DMS53 (cell line): ENCODE measurements around the gene TTYH3.

Experiments used
- DNase-seq: peaks from one replicate; lab custom pipeline; 2025; lab: John Stamatoyannopoulos, UW

The TTYH3 gene

DNA sequence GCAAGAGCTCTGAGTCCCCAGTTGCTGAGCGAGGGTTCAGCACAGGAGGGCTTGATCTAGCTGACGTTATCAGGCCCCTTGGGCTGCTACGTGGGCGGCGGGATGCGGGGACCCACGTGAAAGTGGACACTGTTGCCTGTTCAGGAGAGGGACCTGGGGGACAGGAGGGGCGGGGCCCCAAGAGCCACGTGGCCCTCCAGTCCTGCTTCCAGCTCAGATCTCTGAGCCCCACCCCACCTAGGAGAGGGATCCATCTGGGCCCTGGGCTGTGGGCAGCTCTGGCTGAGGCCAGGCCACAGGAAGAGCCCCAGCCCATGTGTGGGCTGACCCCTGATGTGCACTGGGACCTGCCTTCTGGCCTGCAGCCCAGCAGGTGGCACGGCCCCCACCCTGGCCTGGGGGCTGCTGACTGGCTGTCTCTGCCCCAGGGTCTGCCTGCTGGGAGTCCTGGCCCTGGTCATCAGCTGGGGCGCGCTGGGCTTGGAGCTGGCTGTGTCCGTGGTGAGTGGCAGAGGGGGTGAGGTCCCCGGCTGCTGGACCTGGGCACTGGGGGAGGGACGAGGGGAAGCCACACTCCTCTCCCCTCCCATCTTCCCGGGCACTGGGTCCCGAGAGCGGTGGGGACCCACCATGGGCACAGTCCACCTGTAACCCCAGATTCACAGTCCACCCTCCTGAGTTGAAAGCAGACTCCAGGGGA, 17.5 kb downstream of the TTYH3 start:
- DNase-seq, result no peak

DNA sequence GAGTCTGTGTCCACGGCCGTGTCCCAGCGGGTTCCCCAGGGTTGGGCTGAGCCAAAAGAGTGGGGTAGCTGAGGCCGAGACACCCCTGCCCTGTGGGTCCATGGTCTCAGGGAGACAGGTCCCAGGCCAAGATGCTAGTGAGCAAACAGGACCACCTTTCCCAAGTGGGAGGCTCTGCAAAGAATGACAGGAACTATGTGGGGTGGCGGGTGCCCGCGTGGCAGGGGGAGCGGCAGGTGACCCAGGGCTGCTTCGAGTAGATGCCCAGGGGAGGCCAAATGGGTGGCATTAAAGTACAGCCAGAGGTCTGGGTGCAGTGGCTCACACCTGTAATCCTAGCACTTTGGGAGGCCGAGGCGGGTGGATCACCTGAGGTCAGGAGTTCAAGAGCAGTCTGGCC, 18.2 kb downstream of the TTYH3 start:
- no peak for DNase-seq

DNA sequence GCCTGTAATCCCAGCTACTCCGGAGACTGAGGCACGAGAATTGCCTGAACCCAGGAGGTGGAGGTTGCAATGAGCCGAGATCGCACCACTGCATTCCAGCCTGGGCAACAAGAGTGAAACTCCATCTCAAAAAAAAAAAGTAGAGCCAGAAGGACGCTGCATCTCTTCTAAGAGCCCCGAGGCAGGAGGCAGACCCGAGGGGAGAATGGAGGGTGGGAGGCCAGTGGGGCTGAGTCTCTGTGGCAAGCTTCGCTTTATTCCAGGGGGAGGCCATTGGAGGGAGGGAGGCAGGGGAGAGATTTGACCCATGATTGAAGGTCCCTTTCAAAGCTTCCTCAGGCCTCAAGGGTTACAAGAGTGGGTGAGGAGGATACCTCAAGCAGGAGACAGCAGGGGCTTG, 18.7 kb downstream of the TTYH3 start:
- no peak for DNase-seq

DNA sequence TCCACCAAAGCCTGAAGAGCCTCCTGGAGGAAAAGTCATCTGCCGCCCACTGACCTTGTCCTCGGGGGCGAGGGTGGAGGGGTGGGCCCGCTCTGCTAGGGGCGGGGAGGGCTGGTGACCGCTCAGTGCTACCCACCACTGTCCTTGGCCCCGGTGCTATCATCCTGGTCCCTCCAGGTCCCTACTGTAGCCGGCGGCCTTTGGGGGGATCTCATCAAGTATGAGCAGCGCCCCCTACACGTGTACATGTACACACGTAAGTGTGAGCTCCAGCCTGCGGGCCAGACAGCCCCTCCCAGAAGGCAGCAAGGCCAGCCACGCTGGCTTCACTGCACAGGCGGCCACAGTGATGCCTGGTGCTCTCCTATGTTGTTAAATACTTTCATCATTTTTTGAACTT, 19.6 kb downstream of the TTYH3 start:
- DNase-seq, result no peak

DNA sequence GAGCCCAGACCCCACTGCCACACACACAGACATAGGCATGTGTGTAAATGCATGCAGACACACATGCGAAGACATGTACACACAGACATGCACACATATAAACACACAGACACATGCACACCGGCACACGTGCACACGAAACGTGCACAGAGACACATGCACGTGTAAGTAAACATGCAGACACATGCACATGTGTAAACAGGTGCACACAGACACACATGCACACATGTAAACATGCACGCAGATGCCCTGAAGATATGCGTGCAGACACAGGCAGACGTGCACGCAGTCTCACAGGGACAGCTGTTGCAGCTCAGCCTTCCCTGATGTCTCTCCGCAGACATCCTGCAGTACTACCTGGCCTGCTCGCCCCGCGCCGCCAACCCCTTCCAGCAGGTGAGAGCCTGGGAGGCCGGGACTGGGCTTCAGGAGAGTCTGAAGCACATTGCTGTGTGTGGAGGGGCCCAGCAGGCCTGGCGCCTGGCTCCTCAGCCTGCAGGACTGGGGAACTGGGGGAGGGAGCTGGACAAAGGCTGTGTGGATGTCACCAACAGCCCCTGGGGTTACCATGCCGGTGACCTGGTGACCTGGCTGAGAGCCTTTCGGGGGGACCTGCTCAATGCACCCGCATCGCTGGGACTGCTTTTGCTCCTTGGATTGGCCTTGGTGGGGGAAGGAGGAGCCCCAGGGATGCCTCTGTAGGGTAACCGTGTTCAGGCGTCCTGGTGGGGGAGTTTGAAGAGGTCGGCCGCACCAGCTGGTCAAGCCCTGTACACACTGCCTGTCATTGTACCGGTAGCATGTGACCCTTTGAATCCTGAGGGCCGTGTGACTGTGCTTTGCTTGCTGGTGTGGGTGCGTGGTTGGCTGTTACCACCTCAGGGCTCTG, 20.3 kb downstream of the TTYH3 start:
- no peak for DNase-seq

DNA sequence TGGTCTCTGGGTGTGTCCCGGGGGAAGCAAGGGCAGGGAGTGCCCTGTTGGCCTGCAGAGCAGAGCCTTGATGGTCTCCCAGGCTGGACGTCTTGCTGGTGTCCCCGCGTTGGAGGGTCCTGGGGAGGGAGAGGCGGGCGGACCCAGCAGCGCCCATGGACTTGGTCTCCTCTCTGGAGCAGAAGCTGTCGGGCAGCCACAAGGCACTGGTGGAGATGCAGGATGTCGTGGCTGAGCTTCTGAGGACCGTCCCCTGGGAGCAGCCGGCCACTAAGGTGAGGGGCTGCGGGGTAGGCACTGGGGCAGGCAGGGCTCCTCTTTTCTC, 20.9 kb downstream of the TTYH3 start:
- DNase-seq, result no peak

DNA sequence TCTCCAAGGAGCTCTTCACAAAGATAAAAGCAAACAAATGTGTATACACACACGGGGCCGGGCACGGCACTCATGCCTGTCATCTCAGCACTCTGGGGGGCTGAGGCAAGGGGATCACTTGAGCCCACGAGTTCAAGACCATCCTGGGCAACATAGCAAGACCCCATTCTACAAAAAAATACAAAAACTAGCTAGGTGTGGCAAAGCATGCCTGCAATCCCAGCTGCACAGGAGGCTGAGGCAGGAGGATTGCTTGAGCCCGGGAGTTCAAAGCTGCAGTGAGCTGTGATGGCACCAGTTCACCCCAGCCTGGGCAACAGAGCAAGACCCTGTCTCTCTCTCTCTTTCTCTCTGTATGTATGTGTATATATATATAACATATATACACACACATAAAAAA, 22.3 kb downstream of the TTYH3 start:
- peak; percentile 59 for DNase-seq

DNA sequence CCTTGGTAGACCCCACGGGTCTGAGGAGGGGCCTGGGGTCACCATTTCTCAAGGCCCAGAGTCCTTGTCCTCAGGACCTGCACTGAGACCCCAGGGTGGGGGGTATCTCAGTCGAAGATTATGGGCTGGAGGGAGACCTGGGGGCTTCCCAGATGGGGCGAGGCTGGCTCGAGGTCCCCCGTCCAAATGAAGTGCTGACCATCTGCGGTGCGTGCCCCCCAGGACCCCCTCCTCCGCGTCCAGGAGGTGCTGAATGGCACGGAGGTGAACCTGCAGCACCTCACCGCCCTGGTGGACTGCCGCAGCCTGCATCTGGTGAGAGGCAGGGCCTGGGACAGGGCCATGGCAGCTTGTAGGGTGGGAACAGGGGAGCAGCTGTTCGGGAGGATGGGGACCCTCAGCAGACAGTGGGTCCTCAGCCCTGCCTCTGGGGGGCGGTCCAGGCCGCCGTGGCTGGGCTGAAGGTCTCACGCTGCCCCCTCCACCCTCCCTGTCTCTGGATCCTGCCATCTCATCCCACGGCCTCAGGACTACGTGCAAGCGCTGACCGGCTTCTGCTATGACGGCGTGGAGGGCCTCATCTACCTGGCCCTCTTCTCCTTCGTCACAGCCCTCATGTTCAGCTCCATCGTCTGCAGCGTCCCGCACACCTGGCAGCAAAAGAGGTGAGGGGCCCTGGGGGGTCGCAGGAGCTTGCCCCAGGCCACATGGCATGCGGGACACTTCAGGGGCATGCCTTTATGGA, 24.3 kb downstream of the TTYH3 start:
- no peak for DNase-seq

DNA sequence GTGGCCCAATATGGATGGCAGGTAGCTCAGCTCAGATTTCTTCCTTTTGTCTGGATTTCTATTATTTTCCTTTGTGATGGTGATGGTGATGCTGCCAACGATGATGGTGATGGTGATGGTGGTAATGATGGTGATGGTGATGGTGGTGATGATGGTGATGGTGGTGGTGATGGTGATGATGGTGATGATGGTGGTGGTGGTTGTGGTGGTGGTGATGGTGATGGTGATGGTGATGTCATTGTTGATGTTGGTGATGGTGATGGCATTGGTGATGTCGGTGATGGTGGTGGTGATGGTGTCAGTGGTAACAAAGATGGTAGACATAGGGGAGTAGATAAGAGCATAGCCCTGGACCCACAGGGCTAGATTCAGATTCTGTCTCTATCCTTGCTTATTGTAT, 25.4 kb downstream of the TTYH3 start:
- no peak for DNase-seq

DNA sequence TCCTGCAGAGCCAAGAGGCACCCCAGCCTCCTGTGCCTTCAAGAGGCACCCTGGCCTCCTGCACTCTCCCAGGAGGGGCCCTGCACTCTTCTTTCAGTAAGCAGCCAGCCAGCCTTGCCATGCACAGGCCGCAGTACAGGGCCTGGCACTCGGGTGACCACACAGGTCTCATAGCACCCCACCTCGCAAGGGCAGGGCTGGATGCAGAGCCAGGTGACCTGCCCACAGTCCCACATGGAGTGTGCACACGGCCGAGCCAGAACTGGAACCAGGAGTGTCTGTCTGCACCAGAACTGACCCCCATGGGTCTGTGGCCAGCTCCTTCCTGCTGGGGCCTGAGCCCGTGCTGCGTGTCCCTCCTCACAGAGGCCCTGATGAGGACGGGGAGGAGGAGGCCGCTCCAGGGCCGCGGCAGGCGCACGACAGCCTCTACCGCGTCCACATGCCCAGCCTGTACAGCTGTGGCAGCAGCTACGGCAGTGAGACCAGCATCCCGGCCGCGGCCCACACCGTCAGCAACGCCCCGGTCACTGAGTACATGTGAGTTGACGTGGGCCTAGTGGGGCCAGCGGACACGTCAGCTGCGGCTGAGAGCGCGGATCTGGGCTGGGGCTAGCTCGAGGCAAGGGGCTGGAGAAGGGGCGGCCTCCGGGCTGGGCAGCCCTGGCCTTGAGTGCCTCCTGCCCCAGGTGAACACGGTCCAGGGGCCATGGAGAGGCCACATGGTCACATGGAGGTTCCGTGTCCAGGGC, 26.3 kb downstream of the TTYH3 start:
- no peak for DNase-seq

DNA sequence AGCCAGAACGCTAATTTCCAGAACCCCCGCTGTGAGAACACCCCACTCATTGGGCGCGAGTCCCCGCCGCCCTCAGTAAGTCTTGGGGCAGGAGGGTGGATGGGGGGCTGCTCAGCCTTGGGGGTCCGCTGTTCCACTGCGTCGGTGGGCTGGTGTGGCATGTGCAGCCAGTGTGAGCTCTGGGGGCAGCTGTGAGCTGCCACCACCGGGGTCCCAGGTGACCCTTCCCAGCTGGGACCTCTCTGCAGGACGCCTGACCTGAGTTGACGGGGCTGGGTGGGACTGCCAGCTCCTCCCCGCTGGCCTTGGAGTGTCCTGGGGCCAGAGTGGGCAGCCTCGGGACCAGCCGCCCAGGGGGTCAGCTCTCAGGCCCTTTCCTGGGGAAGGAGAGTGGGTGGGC, 27.2 kb downstream of the TTYH3 start:
- DNase-seq, result no peak

DNA sequence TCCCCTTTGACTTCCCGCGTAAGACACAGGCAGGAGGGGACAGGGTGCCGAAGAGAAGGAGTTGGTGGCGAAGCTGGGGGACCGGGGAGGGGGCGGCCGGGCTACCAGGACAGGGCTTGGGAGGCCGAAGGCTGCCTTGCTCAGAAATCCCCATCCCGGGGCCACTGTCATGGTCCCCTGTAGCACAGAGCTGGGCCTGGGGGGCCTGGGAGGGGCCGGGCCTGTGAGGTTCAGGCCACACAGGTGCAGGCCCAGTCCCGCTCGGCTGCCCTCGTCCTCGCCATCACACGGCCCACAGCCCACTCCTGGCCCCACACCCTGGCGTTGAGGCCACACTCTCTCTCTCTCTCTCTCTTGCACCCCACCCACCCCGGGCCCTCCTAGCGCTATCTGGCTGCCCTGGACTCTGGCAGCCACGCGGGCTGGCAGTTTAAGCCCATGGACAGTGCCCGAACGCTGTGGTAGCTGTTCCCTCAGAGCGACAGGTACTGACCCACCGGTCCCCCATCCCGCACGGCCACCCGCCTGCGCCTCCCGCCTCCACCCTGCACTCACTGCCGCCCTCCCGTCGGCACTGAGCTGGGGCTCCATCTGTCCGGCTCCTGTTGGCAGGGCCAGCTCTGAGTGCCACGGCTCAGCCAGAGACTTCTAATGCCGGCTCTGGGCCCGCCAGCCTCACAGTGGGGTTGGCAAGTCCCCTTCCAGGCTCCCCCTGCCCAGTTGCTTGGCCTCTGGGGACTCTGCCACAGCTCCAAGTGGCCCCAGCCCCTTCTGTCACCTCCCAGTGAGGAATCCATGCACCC, 28.0 kb downstream of the TTYH3 start:
- no peak for DNase-seq

DNA sequence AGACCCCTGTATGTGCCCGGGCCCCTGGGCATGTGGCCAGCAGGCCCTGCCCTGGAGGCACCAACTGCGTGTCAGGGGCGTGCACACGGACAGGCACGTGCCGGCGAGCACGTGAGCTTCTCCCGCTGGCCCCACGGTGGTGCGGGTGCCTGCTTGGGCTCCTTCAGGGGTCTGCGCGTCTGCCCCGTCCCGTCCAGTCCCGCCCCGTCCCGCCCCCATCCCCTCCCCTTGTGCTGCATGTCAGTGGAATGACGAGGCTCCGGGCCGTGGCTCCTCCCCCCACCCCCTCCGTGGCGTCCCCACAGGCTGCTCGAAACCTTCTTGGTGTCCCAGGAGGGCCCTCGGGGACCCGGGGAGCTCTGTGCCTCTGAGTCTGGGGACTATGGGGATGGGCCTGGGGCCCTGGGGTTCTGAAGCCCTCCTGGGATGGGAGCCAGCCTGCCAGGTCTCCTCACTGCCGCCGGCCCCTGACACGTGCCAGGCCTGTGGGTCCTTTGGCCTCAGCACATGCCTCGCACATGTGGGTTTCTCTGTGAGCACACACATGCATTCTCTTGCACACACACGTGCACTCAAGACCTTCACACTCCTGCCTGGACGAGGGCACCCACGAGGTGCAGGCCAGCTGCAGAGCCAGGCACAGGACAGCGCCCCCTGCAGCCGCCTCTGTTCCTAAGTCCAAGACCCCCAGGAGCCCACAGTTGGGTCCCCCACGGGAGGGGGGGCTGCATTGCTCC, 28.7 kb downstream of the TTYH3 start:
- no peak for DNase-seq

DNA sequence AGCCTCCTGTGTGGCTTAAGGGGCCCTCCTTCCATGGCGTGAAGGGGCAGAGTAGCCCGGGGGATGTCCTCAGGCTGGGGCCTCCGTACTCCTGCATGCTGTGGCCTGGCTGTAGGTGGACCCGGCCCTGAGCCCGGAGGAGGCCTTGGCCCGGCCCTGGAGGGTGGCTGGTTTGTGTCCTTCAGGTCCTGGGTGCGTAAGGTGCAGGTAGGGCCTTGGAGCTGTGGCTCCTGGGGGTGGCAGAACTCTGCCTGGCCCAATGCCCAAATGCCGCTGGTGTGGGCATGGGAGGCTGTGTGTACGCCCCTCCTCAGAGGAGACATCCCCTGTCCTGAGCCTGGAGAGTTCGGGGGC, 29.3 kb downstream of the TTYH3 start:
- no peak for DNase-seq

DNA sequence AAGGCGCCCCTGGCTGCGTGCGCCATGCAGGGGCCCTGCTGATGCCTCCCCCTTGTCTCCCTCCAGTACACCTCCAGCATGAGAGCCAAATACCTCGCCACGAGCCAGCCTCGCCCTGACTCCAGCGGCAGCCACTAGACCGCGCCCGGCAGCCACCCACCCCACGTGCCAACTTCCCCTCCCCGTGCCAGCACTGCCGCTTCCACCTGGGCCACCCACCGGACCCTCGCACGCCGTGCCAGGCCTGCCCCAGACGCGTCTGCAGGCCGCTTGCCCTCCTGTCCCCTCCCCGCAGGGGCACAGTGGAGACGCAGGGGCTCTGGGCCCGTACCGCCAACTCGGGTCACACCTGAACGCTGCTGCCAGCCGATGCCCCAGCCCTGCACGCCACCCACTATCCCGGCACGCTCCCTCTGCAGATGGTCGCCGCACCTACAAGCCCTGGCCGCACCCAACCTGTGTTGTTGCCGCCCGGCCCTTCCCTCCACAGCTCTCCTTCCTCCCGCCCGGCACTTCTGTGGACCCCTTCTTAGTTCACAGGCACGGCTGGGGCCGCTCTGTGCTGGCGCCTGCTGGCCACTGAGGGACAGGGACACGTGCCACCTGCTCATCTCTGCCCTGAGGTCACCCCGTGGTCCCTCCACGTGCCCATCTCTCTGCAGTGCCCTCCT, 30.0 kb downstream of the TTYH3 start:
- no peak for DNase-seq

DNA sequence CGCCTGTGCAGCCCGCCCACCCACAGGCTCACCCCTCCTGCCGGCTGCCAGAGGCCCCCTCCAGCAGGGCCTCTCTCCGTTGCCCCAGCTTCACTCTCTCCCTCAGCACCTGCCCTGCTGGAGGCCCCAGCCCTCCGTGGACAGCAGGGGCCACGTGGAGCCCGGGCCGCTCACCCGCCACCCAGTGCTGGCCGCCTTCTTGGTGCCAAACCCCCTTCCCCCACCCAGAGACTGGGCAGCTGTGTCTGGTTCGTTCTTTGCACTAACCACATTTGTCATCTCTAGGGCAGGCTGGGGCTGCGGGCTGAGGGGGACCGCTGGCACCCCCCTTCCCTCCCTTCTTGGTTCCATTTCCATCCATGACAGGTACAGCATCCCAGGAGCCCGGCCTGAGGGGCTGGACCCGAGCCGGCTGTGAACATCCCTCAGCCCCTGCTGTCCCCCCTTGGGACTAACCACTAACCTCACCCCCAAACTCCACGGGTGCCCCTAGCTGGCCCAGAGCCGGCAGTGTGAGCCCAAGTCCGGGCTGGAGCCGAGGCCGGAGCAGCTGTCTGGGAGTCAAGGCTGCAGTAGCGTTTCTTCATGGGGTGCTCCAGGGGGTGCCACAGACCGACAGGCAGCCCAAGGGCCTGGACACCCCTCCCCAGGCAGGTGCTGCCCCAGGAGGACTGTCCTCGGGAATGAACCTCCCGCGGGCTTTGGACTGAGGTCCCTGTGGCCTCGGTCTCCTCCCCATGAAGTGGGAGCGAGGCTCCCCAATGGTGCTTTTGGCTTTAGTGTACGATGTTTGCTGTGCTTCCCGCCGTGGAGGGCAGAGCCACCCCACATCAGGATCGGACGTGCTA, 30.7 kb downstream of the TTYH3 start:
- DNase-seq, result no peak

DNA sequence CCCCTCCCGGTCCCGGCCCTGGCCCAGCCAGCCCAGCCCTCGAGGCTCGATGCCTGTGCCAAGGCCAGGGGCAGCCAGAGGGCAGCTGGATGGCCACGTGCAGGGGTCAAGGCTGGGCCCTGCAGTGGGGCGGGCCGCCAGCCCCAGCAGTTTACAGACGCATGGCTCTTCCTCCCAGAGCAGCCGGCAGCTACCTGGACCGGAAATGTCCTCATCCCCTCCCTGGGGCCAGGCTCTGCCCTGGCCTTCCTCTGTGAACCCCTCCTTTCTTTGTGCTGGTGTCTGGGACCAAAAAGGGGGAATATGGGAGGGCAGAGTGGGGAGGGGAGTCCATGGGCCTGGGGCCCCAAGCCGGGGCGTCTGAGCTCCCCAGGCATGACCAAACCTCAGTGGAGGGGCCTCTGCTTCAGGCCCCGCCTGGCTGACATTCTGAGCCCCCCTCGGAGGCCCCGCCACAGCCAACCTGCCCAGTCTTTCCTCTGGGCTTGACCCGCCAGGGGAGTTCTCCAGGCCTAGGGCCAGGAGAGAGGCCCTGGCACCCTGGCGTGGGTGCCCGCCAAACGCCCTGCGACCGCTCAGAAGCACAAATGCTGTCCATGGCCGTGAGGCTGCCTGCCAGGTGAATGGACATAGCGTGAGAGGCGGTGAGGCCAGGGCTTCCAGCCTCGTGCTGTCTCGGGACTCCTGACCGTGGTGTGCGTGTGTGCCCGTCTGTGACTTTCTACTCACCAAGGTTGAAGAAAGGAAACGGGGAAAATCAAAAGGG, 31.5 kb downstream of the TTYH3 start:
- DNase-seq, result peak; percentile 37

DNA sequence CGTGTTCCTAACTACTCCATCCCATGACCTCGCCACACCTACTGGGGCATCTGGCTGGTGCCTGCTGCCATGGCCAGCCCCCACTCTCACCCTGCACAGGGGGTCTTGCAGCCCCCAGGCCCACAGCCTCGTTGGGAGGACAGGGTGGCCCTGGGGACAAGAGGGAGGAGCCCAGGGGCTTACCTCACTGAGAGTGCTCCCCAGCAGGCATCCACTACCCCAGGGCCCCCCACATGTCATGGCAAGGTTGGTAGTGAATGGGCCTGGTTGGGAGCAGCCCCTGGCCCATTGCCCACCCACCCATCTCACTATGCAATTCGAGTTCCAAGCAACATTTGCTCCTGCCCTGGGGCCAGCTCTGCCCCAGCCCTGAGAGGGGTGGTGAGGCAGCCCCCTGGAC, 32.2 kb downstream of the TTYH3 start:
- no peak for DNase-seq
